Measurements from ENCODE around the gene EIF2A. TPM values are rescaled to one million over a fixed set of nuclear protein-coding genes. Genes with fewer than 3 reads are reported as not detected.
A peak's percentile ranks its signal among the peaks of the same experiment; 100 is the strongest.

The EIF2A gene
- polyA plus RNA-seq, 2 of the 4 experiments (the other 2 are of a cell fraction), result 105 to 141 TPM

DNA sequence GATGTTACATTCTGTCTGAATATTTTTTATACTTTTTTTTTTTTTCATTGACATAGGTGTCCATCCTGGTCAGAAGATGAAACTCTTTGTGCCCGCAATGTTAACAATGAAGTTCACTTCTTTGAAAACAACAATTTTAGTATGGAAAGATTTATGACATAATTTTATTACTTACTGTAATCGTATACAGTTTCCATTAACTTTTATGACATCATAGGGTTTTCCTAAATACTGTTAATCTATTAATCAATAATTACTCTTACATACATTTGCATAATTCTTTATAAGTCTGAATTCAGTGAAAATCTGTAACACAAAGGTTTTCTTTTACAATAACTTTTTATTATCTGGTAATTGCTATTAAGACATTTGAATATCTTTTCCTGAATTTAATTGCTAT lies 17.7 kb downstream of the EIF2A start:
- ATAC-seq, result no peak
- WGBS (ENCODE audit: missing lambda C conversion rate), result 92% methylated on average over 2 of the region's 2 CpGs
- POLR2A ChIA-PET, result no interaction called here
- no peak for TF ChIP-seq ZNF302 (CRISPR knock-in tag; IDR thresholded peaks at IDR 0.05)
- no peak for TF ChIP-seq POLR2AphosphoS2 (conservative IDR thresholded peaks at IDR 0.05; ENCODE audit: low read length)
- TF ChIP-seq, protein P1, sequence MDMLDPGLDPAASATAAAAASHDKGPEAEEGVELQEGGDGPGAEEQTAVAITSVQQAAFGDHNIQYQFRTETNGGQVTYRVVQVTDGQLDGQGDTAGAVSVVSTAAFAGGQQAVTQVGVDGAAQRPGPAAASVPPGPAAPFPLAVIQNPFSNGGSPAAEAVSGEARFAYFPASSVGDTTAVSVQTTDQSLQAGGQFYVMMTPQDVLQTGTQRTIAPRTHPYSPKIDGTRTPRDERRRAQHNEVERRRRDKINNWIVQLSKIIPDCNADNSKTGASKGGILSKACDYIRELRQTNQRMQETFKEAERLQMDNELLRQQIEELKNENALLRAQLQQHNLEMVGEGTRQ (IDR thresholded peaks at IDR 0.05), result no peak
- TF ChIP-seq SREBF2 (IDR thresholded peaks at IDR 0.05), result no peak
- CTCF ChIA-PET, result interaction anchor here (0.7 kb wide), 1 partner anchor 18 kb away, joined by 3 read pairs; the partner anchor contains the start of genes EIF2A and SERP1
- FAIRE-seq, result no peak
- no peak overlapping the region for H3K27ac ChIP-seq
- H3K4me2 ChIP-seq, result no peak overlapping the region
- DNase-seq (ENCODE audit: low read depth in 1 of 2, low spot score in 1 of 2), result no peak
- no peaks in the 10 kb centered on the region for H3K9me3 ChIP-seq
- H3K4me3 ChIP-seq, result no peak overlapping the region
- H3K4me1 ChIP-seq, result no peaks in the 10 kb centered on the region

DNA sequence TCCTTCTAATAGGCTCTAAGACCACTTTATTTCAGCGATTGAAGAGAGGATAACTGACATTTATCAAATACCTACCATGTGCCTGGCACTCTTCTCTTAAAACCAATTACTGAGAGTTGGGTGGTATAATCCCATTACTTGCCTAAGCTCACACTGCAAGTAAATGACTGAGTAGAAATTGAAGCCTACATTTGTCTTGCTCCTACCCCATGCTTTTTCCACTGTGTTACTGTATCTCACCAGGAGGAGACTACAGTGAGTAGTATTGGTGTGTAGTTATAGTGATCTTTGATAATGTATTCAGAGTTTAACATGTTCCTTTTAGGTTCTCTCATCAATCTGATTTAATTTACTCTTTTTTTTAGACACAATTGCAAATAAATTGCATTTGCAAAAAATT lies 20.7 kb downstream of the EIF2A start:
- H3K4me3 ChIP-seq, result no peak overlapping the region
- no peak overlapping the region for H3K4me2 ChIP-seq
- no peak for TF ChIP-seq RAD21 (conservative IDR thresholded peaks at IDR 0.05 in 1 of 2, IDR thresholded peaks at IDR 0.05 in 1 of 2)
- TF ChIP-seq JUN (IDR thresholded peaks at IDR 0.05), result no peak
- no peak for TF ChIP-seq SREBF2 (IDR thresholded peaks at IDR 0.05)
- no peak for TF ChIP-seq HOXA7 (CRISPR knock-in tag; IDR thresholded peaks at IDR 0.05)
- TF ChIP-seq RCOR1 (IDR thresholded peaks at IDR 0.05; ENCODE audit: low read depth, low read length), result no peak
- no peak for TF ChIP-seq CEBPB (IDR thresholded peaks at IDR 0.05)
- no peak for TF ChIP-seq HDAC2 (IDR thresholded peaks at IDR 0.05)
- TF ChIP-seq EHMT2 (IDR thresholded peaks at IDR 0.05; ENCODE audit: low read depth), result no peak
- TF ChIP-seq, protein P1 (IDR thresholded peaks at IDR 0.05), result no peak
- H3K4me1 ChIP-seq, result no peaks in the 10 kb centered on the region
- WGBS (ENCODE audit: missing lambda C conversion rate), result 100% methylated on average over 1 of the region's 1 CpG
- DNase-seq (ENCODE audit: low read depth in 1 of 2, low spot score in 1 of 2) (no peak), ATAC-seq (peak in 1 of 2 experiments; percentile 68; a peak in 1 of 6 replicates), FAIRE-seq (no peak)
- POLR2A ChIA-PET, result no interaction called here
- no peaks in the 10 kb centered on the region for H3K9me3 ChIP-seq
- CTCF ChIA-PET, result interaction anchor here (1.2 kb wide), 1 partner anchor 17 kb away, joined by 3 read pairs; no protein-coding TSS in a partner anchor
- H3K27ac ChIP-seq, result no peak overlapping the region

DNA sequence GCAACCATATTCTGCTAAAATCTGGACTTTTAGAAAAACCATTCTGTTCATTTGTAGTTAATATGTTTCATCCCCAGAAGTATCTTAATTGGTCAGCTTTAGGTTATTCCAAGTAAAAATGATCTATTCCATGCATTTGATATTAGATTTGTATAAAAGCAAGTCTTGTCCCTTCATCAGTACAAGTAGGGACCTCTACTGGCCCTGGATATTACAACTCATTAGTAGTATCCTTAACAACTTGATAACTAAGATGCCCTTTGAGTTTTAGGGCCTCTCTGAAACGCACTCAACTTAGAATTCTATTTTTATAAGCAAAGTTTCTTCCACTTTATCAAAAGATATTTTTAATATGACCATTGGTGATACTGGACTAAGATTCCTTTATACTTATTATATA lies 31.3 kb downstream of the EIF2A start:
- H3K4me2 ChIP-seq, result no peak overlapping the region
- DNase-seq (ENCODE audit: low read depth in 1 of 2, low spot score in 1 of 2), result peak in 1 of 2 experiments; percentile 19
- no peaks in the 10 kb centered on the region for H3K4me1 ChIP-seq
- peak in 1 of 2 experiments; percentile 42; a peak in 1 of 6 replicates for ATAC-seq
- CTCF ChIA-PET, result interaction anchor here (1.6 kb wide), 1 partner anchor 10 kb away, joined by 3 read pairs; no protein-coding TSS in a partner anchor
- no peaks in the 10 kb centered on the region for H3K9me3 ChIP-seq
- no peak overlapping the region for H3K27ac ChIP-seq
- TF ChIP-seq CHD2 (IDR thresholded peaks at IDR 0.05; ENCODE audit: low read length, partially characterized antibody), result no peak
- TF ChIP-seq RAD21 (conservative IDR thresholded peaks at IDR 0.05 in 1 of 2, IDR thresholded peaks at IDR 0.05 in 1 of 2), result no peak
- no peak for TF ChIP-seq EHMT2 (IDR thresholded peaks at IDR 0.05; ENCODE audit: low read depth)
- TF ChIP-seq, protein P2, sequence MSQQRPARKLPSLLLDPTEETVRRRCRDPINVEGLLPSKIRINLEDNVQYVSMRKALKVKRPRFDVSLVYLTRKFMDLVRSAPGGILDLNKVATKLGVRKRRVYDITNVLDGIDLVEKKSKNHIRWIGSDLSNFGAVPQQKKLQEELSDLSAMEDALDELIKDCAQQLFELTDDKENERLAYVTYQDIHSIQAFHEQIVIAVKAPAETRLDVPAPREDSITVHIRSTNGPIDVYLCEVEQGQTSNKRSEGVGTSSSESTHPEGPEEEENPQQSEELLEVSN (IDR thresholded peaks at IDR 0.05; ENCODE audit: borderline replicate concordance, low read depth), result no peak
- TF ChIP-seq PHF8 (IDR thresholded peaks at IDR 0.05; ENCODE audit: borderline replicate concordance, low read depth), result no peak
- TF ChIP-seq HDAC2 (IDR thresholded peaks at IDR 0.05), result no peak
- no peak for TF ChIP-seq ZNF302 (CRISPR knock-in tag; IDR thresholded peaks at IDR 0.05)
- TF ChIP-seq, protein P3, sequence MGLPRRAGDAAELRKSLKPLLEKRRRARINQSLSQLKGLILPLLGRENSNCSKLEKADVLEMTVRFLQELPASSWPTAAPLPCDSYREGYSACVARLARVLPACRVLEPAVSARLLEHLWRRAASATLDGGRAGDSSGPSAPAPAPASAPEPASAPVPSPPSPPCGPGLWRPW (IDR thresholded peaks at IDR 0.05), result no peak
- no peak for TF ChIP-seq RARB (CRISPR knock-in tag; IDR thresholded peaks at IDR 0.05)
- no peak for TF ChIP-seq EHF (CRISPR knock-in tag; IDR thresholded peaks at IDR 0.05)
- no peak for TF ChIP-seq ZFP36 (IDR thresholded peaks at IDR 0.05; ENCODE audit: borderline replicate concordance, partially characterized antibody)
- H3K4me3 ChIP-seq, result no peak overlapping the region
- FAIRE-seq, result no peak
- WGBS (ENCODE audit: missing lambda C conversion rate), result 78% methylated on average over 1 of the region's 1 CpG
- POLR2A ChIA-PET, result no interaction called here
